ENCODE measurements around the gene SH3RF3.

Gene SH3RF3

DNA sequence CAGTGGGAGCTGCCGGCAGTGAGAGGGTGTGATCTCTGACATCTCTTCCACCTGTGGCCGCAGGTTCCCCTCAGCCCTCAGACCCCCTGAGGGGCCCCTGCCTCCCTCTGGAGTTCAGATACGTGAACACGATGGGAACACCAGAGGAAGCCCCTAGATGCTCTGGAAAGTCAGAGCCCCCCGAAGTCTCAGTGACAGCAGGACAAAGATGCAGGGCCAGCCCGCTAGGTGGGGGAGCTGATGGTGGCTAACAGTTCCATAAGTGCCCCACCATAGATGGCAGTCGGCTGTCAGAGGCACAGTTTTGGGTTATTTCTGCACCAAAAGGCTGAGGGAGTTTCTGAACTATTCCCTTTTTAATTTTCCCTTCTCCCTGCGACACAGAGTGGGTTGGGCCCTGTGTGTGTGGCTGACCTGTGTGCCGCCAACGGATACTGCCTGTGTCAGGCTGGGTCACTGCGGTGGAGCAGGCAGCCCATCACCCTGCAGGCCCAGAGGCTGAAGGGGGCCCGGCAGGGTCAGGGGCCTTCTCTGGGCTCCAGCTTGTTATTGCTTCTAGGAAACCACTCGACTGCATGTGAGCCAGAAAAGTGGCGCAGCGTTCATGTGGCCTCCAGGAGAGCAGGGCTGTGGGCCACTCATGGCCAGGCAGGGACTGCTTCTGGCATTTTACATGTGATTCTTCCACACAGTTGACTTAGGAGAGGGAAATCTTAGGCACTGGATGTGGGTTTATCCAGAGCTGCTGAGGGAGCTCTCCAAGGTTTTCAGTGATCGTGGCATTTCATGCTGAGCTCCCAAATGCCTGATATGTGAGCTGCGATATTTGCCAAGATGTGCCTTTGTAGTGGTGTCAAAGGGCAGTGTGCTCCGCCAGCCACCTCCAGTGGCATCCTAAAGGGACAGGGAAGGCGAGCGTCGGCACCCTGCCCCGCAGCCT, 225.1 kb downstream of the SH3RF3 start:
- ATAC-seq, result no peak
- DNase-seq, result no peak

DNA sequence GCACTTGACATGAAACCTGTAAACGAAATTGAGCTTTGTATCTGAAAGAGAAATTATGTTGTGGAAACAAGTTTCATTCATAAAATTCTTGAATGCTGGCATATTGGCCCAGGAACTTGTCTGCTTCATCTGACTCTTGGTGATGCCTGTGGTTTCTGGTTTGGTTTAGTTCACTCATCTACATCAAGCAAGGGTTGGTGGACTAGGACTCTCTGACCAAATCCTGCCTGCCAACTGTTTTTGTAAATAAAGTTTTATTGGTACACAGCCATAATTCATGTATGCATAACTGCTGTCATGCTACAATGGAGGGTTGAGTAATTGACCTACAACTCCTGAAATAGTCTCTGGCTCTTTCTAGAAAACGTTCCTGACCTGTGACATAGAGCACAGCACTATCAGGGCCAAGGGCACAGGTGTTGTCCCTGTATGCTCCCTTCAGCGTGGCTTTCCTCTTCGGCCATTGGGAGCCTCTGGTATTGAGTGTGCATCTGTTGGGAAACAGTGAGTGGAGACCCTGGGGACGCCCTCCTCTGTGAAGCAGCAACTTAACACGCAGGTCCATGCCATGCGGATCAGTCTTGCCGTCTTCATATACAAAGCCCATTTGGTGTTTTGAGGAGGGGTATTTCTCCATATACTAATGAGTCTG, 226.3 kb downstream of the SH3RF3 start:
- ATAC-seq, result no peak
- DNase-seq, result no peak

DNA sequence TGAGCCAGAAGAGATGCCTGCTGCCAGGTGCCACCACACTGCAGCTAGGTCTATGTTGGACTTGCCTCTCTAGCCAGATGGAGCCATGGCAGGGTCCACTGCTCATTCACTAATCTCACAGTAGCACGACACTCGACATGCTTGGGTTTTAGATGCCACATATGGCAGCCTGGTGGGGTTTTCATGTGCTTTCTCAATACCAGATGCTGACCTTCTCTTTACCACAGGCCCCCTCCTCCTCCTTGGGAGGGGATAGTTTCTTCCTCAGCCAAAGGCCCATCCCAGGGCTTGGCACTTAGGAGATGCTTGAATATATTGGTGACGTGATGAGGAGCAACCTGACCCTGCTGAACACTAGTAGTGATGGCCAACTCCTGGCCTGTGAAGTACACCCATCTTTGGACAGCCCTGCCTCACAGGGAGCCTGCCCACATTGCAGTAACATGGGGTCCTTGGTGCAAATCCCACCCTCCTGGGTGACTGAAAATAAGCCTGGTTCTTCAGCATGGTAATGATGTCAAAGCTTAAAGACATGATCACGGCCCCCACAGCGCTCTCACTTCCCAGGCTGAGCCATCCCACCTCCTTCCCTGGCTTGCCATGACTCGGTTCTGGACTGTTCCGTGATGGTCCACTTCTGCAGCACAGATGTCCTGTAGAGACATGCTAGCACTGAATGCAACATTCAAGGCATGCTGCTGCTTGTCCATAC, 227.5 kb downstream of the SH3RF3 start:
- no peak for DNase-seq
- no peak for ATAC-seq

DNA sequence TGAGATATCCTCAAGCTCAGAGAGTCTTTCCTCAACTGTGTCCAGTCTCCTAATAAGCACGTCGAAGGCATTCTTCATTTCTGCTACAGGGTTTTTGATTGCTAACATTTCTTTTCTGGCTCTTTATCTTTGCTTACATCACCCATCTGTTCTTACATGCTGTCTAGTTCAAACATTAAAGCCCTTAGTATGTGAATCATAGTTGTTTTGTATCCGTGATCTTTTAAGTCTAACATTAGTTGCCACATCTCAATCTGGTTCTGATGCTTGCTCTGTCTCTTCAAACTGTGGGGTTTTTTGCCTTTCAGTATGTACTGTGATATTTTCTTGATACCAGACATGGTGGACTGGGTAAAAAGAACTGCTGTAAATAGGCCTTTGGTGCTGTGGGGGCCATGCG, 235.2 kb downstream of the SH3RF3 start:
- DNase-seq (no peak), ATAC-seq (no peak)

DNA sequence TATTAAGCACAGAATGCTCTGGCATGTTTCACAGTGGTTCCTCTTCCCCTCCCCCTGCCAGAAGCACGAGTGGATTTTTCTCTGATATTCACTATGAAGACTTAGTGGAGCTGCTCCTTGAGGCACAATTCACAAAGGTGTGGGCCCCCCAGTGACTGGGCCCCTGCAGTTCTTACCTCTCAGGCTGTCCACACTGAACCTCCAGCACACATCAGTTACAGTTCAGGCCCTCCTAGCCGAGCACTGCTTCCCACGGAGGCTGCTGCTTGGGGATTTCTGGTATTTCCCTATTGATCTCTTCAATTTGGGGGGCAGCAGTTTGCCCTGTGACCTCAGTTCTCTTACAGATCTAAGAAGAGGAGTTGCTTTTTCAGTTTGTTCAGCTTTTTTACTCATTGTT, 236.1 kb downstream of the SH3RF3 start:
- ATAC-seq, result no peak
- DNase-seq, result no peak

DNA sequence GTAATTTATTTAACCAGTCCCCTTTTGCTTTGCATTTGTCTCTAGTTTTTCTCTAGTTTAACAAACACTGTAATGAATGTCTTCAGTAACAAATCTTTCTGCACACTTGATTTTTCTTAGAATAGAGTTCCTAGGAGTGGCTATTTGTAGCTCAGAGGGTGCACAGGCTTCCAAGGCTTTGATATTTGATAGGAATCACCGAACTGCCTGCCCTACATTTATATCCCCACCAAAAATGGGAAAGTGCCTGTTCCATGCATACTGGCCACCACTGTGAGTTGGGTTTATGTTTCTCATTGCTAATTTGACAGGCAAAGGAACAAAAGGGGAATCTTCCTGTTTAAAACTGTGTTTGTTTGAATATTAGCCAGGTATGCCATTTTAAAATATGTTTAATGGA, 238.7 kb downstream of the SH3RF3 start:
- ATAC-seq, result no peak
- no peak for DNase-seq

DNA sequence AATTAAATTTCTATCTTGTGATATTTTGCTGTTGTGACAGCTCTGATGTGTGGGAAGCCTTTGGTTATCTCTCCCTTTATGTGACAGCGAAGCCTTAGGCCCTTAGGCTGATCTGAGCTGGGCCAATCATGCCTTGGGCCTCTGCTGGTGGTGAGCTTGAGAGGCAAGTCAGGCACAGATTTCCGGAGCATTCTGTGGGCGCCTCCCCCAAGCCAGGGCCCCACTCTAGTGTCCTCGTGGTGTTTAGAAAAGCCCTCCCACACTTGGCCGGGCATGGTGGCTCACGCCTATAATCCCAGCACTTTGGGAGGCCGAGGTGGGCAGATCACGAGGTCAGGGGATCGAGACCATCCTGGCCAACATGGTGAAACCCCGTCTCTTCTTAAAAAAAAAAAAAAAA, 239.8 kb downstream of the SH3RF3 start:
- no peak for DNase-seq
- no peak for ATAC-seq

DNA sequence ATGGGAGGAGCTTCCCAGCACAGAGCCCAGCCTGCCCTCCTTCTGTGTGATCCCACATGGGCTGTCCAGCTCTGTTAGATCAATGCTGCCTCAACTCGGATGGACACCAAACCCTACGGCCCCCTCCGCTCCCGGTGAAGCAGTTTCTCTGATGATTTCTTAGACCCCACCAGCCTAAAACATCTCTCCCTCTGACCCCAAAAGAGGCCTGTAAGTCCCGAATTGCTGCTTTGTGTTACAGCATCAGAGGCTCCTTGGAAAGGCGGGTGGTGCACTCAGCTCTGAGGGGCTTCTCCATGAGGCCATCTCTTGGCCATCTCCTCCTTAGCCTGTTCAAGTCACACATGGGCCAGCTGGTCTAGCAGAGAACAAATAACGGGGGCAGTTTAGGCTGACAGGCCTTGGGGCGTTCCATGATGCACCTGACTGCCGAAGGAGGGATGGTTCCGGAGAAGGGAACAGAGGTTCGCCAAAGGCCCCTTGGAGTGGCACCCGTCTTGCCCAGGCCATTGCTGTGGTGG, 240.7 kb downstream of the SH3RF3 start:
- DNase-seq (no peak), ATAC-seq (no peak)

DNA sequence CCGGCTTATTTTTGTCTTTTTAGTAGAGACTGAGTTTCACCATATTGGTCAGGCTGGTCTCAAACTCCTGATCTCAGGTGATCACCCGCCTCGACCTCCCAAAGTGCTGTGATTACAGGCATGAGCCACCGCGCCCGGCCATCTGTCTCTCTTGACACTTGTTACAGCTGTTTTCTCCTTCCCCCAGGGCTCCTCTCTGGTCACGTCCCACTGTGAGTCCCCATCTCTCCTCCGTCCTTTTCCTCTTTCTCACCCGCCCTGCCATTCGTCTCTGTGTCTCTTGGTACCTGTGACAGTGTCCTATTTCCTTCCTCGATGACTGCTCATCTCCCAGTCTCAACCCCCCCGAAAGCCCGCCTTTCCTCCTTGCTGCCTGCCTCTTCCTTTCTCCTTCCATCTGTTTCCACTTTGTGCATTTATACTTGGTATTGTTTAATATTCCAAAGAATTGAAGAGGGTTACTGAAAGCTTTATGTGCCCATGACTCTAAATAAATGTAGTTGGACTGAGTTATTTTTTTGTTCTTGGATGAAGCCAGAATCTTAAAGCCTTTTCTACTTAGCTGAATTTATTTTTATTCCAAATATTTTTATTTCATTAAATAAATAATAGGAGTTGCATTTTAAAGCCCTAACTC, 241.5 kb downstream of the SH3RF3 start:
- DNase-seq (no peak), ATAC-seq (no peak)

DNA sequence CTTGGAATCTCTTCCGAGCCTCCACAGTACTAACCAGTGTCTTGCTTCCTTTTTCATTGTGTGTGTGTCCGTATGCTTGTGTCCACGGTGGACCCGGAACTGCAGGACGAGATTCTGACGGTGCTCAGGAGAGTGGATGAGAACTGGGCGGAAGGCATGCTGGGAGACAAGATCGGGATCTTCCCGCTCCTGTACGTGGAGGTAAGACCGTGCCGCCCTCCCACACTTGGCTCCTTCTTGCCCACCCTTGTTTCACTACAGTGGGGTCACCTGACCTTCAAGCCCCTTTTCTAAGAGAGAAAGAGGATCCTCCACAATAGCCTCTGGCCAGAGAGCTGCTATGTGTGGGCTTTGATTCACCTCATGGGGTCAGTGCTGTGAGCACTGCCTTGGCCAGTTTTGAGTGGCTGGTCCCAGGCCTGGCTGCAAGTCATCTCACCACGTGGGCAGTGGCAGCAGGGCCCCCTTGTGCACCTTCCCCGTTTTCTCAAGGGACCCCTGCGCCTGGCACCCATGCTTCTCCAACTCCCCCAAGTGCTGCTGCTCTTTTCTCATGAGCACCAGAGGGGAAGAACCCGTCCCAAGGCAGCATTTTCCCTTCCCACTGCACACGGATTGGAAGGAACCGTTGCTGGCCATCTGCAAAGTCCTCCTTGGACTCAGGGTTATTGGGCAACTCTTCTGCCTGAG, 242.6 kb downstream of the SH3RF3 start:
- ATAC-seq, result no peak

DNA sequence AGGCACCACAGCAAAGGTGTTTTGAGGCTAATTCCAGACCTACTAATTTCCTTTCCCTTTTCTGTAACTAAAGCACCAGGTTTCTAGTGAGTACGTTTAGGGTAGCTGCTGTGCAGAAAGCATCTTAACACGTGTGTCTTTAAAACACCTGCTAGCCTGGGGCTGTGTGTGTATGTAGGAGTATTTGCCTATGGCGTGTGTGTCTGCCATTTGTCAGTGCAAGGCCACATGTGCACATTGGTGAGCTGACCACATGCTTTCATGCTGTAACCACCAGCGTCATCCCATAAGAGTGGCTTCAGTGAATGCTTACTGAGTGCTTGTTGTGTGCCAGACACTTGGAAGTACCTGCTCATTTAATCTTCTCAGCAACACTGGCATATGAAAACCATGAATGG, 243.2 kb downstream of the SH3RF3 start:
- DNase-seq (no peak), ATAC-seq (no peak)

More for the DNA sequence above, 242.6 kb downstream of the SH3RF3 start:
- DNase-seq, result no peak

DNA sequence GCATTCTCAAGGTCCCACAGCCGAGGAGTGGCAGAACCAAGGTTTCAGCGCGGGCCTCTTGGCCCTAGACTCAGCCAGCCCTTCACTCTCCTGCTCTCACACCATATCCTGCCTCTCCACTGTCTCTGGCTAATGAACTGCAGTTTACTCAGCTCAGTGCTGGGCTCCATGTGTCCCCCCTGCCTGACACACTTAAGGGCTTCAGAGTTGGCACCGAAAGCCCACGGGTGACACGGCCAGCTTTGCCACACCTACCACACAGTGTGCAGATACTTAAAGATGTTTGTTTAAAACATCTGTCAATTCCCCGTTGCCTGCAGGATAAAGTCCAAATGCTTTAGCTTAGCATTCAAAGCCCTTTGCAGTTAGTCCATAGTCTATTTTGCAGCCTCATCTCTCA, 243.6 kb downstream of the SH3RF3 start:
- no peak for DNase-seq
- ATAC-seq, result no peak

DNA sequence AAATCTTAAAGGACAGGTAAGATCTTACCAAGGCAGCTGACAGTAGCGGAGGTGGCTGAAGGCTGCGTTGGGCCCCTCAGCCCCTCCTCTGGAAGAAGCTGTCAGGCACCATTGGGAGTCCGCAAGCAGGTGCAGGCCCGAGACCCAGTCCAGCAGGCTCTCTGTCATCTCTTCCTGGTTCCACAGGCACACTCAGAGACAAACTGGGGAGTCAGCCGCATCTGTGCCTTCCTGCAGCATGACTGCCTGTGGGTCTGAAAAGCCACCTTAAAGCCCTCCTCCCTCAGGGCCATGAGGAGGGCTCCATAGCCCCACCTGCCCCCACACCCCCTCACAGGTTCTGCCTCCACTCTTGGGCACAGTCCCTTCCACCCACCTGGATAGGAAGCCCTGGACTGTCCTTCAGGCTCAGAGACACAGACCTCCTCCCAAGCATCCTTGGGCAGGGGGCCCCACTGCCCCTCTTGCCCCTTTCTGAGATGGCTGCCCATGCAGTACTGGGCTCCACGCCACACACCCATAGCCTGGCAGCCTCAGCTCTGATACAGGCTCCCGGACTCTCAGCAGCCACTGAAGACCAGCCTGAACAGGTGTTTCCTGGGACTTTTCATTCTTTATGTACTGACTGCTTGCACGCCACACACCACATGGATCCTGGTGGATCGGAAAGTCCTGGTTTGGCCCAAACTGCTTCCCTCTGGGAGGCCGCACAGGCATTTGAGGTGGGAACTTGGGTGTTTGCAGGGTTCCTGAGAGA, 245.0 kb downstream of the SH3RF3 start:
- ATAC-seq (no peak), DNase-seq (no peak)

DNA sequence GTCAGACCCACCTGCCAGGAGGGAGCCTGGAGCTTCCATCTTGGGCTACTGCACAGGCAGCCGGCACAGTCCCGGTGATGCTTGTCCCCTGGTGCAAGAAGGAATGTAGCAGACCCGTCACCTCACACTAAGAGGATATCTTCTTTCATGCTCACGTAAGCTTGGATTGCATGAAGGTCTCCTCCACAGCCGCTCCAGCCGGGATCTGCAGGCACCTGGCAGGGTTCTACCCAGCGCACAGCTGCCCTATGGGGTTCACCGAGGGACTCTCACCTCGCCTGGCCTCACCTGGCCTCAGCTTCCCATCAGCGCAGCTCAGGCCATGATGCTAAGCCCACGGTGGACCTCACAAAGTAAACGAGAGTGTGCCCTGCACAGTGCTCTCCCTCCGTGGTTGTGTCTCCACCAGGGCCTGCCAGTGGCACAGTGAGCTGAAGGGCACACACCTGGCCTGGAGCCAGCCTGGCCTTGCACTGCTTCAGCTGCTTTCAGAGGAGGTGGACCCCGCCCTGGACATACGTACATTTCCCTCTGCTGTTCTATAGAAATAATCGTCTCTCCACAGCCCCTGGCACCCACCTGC, 245.6 kb downstream of the SH3RF3 start:
- ATAC-seq (no peak), DNase-seq (no peak)

DNA sequence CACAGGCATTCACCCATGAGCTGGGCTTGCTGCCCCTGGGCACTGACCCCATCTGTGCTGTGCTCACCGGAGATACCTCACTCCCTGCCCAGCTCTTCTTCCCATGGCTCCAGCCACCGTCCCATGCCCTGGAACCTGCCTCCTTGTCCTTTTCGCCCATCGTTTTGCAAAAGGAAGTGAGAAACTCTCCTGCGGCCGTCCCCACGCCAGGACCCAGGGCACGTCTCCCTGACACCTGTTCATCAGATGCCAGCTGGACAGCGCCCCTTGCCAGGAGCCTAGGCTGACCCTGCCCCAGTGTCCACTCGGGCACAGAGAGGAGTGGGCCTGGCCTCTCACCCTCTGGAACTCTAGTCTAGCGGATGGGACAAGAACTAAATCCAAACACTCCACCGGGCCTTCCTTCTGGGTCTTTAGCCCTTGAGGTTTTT, 246.1 kb downstream of the SH3RF3 start:
- ATAC-seq, result no peak
- no peak for DNase-seq

DNA sequence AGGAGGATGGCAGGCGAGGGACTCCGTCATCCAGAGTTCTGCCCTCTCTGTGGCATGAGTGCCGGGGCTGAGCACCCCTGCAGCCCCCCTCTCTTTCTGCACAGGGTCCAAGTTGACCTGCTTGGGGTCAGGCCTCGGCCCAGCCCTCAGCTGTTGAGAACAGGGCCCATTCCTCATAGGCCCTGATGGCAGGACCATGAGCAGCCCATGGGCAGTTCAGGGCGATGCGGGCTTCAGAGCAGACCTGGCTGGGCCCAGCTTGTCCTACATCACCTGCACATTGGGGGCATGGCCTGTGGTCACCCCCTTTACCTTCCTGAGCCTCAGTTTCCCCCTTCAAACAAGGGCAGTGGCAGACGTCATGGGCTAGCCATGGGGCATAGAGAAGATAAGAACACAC, 246.7 kb downstream of the SH3RF3 start:
- ATAC-seq (no peak), DNase-seq (no peak)

DNA sequence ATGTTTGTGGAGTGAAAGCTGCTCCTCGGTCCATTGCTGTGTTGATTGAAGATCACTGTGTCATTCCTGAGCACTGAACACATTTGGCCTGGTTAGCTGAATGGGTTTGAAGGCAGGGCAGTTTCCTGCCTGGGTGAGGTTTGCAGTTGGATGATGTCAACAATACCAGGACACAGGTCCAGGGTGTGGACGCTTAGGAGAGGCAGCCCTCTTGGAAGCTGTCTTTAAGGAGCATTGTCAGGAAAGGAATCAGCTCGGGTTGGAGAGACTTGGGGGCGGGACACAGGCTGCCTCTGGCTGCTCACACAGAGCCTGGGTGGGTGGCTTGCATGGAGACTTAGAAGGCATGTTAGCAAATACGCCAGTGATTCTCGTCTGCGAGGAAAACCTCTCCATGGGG, 247.1 kb downstream of the SH3RF3 start:
- no peak for DNase-seq
- no peak for ATAC-seq

DNA sequence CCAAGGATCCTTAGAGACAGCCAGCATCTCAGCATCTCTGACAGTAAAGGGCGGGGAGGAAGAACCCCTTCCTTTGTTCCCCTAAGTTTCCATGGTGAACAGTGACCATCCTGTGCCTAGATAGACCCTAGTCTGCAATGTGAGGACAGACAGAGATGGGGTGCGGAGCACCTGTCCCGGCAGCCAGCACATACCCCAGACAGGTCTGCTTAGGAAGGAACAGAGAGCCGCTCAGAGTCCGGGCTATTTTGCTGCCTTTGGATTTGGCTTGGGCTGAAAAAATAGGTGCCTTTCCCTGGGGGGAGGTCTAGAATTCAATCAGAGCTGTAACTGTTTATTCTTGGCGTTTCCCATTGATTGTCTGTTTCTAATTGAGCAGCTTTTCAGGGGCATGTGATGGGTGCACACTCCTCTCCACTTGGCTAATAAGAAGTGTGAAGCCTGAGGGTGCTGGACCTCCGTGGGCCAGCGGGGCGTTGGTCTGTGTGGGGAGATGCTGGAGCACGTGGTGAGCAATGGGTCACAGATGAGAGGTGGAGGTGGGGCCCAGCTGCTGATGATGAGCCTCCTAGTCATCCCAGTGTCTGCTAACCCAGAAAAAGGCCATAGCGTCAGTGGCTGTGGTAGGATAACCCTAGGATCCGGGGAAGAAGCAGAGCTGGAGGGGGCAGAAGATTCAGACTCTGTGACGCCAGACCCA, 247.9 kb downstream of the SH3RF3 start:
- DNase-seq, result no peak
- ATAC-seq, result no peak

DNA sequence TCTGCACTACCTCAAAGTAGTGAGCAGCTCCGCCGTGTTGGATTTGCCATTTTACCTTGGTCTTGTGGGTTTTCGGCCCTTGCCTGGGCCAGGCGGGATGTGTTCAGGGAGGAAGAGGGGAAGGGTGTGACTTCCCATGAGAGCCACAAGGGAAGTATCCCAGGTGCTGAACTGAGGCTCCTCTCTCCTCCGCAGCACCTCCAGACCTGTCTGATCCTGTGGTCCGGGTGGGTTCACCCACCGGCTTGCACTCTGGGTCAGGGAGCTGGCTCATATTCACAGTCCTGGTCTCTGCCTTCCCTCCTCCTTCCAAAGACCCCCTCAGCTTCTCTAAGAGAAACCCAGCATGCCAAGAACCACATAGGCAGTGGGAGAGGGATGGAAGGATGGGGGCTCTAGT, 249.0 kb downstream of the SH3RF3 start:
- ATAC-seq (no peak), DNase-seq (no peak)

DNA sequence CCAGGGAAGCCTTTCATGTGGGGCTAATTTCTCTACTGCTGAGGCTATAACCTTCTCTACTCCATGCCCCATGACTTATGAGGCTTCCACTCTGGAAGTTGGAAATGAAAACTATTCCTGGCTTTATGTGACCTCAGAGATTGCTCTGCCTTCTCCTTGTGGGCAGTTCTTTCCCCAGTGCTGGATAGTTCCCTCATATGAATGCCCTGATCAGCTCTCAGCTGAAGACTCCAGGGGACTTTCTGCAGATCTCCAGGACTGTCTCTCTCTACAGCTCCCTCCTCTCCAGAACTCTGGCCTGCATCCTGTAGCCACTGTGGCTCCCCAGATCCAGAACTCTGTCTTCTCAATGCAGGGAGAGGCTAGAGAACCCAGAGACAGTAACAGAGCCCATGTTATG, 249.7 kb downstream of the SH3RF3 start:
- ATAC-seq (no peak), DNase-seq (no peak)

All from stimulated activated naive CD8-positive, alpha-beta T cell treated with anti-CD3 and anti-CD28 coated beads, Interleukin-15, Interleukin-2, amounts not matched to agents 100 U/mL and 50 U/mL, for 24 hours (primary cell).